Astrocyte (in vitro differentiated cells and primary cell): ENCODE results near the gene ZSCAN25. TPM values are rescaled to one million over a fixed set of nuclear protein-coding genes. Genes with fewer than 3 reads are reported as not detected.

ENCODE experiments used
- DNase-seq: peaks from one replicate; pipeline ENCODE4 v3.0.0-alpha.2; 2010; ENCODE audit warnings: low read depth
- FAIRE-seq: peaks from 2 replicates; lab custom pipeline; 2011; peaks lifted over from hg19 to GRCh38; lab: Jason Lieb, UNC
- H2AFZ ChIP-seq: 2 replicates; pipeline ENCODE4 v1.6.0; 2012; ENCODE audit warnings: low read depth, low read length, inconsistent platforms
- H3K27ac ChIP-seq: 2 replicates; pipeline ENCODE4 v1.5.1; 2011; ENCODE audit warnings: low read depth, low read length, inconsistent platforms
- H3K27me3 ChIP-seq: 2 replicates; pipeline ENCODE4 v1.6.0; 2011; ENCODE audit warnings: low read length, inconsistent platforms; ENCODE audit not compliant: insufficient read depth
- H3K36me3 ChIP-seq: 2 replicates; pipeline ENCODE4 v1.5.1; 2011; ENCODE audit warnings: low read length, inconsistent platforms; ENCODE audit not compliant: insufficient read depth
- H3K4me1 ChIP-seq: 2 replicates; pipeline ENCODE4 v1.5.1; 2011; ENCODE audit warnings: low read length, inconsistent platforms; ENCODE audit not compliant: insufficient read depth
- H3K4me2 ChIP-seq: 2 replicates; pipeline ENCODE4 v1.6.0; 2012; ENCODE audit warnings: low read length, inconsistent platforms
- H3K4me3 ChIP-seq: 2 replicates; pipeline ENCODE4 v1.5.1; 2011; ENCODE audit warnings: low read depth, mild to moderate bottlenecking, low read length, inconsistent platforms; ENCODE audit not compliant: insufficient read depth
- H3K79me2 ChIP-seq: 2 replicates; pipeline ENCODE4 v1.6.0; 2012; ENCODE audit warnings: mild to moderate bottlenecking, low read length, inconsistent platforms; ENCODE audit not compliant: insufficient read depth
- H3K9ac ChIP-seq: 2 replicates; pipeline ENCODE4 v1.6.0; 2012; ENCODE audit warnings: mild to moderate bottlenecking, low read length, inconsistent platforms
- H3K9me3 ChIP-seq: 2 replicates; pipeline ENCODE4 v1.5.1; 2012; ENCODE audit warnings: low read depth, mild to moderate bottlenecking, low read length, inconsistent platforms; ENCODE audit not compliant: insufficient read depth
- H4K20me1 ChIP-seq: 2 replicates; pipeline ENCODE4 v1.6.0; 2012; ENCODE audit warnings: low read length, inconsistent platforms; ENCODE audit not compliant: insufficient read depth
- H3K27ac Mint-ChIP-seq: one replicate; pipeline ENCODE4 v1.8.0; 2021; ENCODE audit warnings: mild to moderate bottlenecking, mixed read lengths; ENCODE audit not compliant: unreplicated experiment
- H3K27me3 Mint-ChIP-seq: one replicate; pipeline ENCODE4 v1.8.0; 2021; ENCODE audit warnings: low read depth, mixed read lengths; ENCODE audit not compliant: unreplicated experiment
- H3K36me3 Mint-ChIP-seq: one replicate; pipeline ENCODE4 v1.8.0; 2021; ENCODE audit warnings: low read depth, mixed read lengths; ENCODE audit not compliant: unreplicated experiment
- H3K4me1 Mint-ChIP-seq: one replicate; pipeline ENCODE4 v1.8.0; 2021; ENCODE audit warnings: low read depth, mixed read lengths; ENCODE audit not compliant: unreplicated experiment
- H3K4me3 Mint-ChIP-seq: one replicate; pipeline ENCODE4 v1.8.0; 2021; ENCODE audit warnings: mild to moderate bottlenecking, moderate library complexity, mixed read lengths; ENCODE audit not compliant: unreplicated experiment
- H3K9me3 Mint-ChIP-seq: one replicate; pipeline ENCODE4 v1.8.0; 2021; ENCODE audit warnings: mild to moderate bottlenecking, mixed read lengths; ENCODE audit not compliant: unreplicated experiment
- EZH2 ChIP-seq: IDR thresholded peaks from 2 replicates; pipeline ENCODE4 v1.6.1; 2012; ENCODE audit warnings: mild to moderate bottlenecking, low read length, inconsistent platforms; ENCODE audit not compliant: insufficient read depth
- total RNA-seq: library from RNA; stranded (reverse); gene quantifications from 2 replicates; pipeline ENCODE4 v1.2.1, GENCODE V29; 2021
- TF ChIP-seq, protein P1 (sequence below): IDR thresholded peaks from 2 replicates; pipeline ENCODE4 v1.5.1; 2011; ENCODE audit warnings: low read depth, mild to moderate bottlenecking, inconsistent platforms, low read length, moderate library complexity; ENCODE audit not compliant: insufficient read depth

The ZSCAN25 gene
- total RNA-seq, 1 donor from 2014 or later, result 14.6 TPM

DNA sequence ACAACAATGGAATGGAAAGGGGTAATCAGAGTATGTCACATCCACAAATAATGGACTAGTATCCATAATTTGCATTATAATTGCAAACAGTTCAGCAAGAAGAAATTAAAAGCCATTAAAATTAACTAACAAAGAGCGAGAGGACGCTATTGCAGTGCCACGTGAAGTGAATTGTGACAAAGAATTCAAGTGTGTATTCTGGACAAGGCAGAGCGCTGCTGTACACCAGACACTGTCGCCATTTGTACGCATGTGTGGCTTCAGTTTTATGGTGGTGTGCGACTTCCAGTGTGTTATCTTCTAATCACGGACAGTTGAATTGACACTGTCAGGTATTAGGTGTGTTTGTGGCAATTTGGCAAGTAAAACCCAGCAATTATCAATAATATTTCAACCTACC lies 51.8 kb downstream of the ZSCAN25 start:
- H3K4me3 ChIP-seq, result no peak overlapping the region
- peaks cover 7% of the 10 kb centered on the region for H3K27me3 Mint-ChIP-seq
- no peaks in the 10 kb centered on the region for H3K4me1 ChIP-seq
- FAIRE-seq (no peak), DNase-seq (no peak)
- H3K36me3 Mint-ChIP-seq, result peaks cover 10% of the 10 kb centered on the region
- no peaks in the 10 kb centered on the region for H3K27me3 ChIP-seq
- H3K4me1 Mint-ChIP-seq, result no peaks in the 10 kb centered on the region
- H3K9me3 ChIP-seq, result no peaks in the 10 kb centered on the region
- peaks cover 3% of the 10 kb centered on the region for H3K9me3 Mint-ChIP-seq
- no peaks in the 10 kb centered on the region for H4K20me1 ChIP-seq
- no peak overlapping the region for H3K4me2 ChIP-seq
- TF ChIP-seq, protein P1, sequence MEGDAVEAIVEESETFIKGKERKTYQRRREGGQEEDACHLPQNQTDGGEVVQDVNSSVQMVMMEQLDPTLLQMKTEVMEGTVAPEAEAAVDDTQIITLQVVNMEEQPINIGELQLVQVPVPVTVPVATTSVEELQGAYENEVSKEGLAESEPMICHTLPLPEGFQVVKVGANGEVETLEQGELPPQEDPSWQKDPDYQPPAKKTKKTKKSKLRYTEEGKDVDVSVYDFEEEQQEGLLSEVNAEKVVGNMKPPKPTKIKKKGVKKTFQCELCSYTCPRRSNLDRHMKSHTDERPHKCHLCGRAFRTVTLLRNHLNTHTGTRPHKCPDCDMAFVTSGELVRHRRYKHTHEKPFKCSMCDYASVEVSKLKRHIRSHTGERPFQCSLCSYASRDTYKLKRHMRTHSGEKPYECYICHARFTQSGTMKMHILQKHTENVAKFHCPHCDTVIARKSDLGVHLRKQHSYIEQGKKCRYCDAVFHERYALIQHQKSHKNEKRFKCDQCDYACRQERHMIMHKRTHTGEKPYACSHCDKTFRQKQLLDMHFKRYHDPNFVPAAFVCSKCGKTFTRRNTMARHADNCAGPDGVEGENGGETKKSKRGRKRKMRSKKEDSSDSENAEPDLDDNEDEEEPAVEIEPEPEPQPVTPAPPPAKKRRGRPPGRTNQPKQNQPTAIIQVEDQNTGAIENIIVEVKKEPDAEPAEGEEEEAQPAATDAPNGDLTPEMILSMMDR, result no peak
- TF ChIP-seq EZH2, result no peak
- H3K27ac Mint-ChIP-seq, result no peak overlapping the region
- H3K9ac ChIP-seq, result no peak overlapping the region
- no peaks in the 10 kb centered on the region for H3K36me3 ChIP-seq
- no peaks in the 10 kb centered on the region for H3K79me2 ChIP-seq
- H3K4me3 Mint-ChIP-seq, result no peak overlapping the region
- H3K27ac ChIP-seq, result no peak overlapping the region
- no peak overlapping the region for H2AFZ ChIP-seq

DNA sequence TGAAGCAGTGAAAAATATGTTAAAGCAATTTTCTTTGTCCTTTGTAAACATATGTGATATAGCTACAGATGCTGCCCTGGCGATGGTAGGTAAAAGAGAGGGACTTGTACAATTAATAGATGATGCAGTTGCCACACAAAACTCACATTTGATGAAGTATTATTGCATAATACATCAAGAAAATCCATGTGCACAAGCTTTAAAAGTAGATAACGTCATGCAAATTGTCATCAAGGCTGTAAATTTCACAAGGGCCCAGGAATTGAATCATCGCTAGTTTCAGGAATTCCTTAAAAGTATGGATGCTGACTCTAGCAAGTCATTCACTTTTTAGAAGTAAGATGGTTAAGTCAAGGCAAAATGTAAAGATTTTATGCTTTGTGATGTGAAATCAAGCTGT lies 53.0 kb downstream of the ZSCAN25 start:
- no peak for TF ChIP-seq EZH2
- TF ChIP-seq, protein P1, result no peak
- Histone ChIP-seq H3K4me2 (no peak overlapping the region), H4K20me1 (no peaks in the 10 kb centered on the region), H3K4me1 (no peaks in the 10 kb centered on the region), H3K36me3 (no peaks in the 10 kb centered on the region), H3K9me3 (no peaks in the 10 kb centered on the region), H2AFZ (no peak overlapping the region), H3K9ac (no peak overlapping the region), H3K27ac (no peak overlapping the region), H3K79me2 (no peaks in the 10 kb centered on the region), H3K4me3 (no peak overlapping the region), H3K27me3 (no peaks in the 10 kb centered on the region)
- no peak for DNase-seq
- peaks cover 5% of the 10 kb centered on the region for H3K36me3 Mint-ChIP-seq
- H3K4me3 Mint-ChIP-seq, result no peak overlapping the region
- H3K4me1 Mint-ChIP-seq, result no peaks in the 10 kb centered on the region
- no peak for FAIRE-seq
- H3K9me3 Mint-ChIP-seq, result no peaks in the 10 kb centered on the region
- H3K27ac Mint-ChIP-seq, result no peak overlapping the region
- H3K27me3 Mint-ChIP-seq, result peaks cover 7% of the 10 kb centered on the region

DNA sequence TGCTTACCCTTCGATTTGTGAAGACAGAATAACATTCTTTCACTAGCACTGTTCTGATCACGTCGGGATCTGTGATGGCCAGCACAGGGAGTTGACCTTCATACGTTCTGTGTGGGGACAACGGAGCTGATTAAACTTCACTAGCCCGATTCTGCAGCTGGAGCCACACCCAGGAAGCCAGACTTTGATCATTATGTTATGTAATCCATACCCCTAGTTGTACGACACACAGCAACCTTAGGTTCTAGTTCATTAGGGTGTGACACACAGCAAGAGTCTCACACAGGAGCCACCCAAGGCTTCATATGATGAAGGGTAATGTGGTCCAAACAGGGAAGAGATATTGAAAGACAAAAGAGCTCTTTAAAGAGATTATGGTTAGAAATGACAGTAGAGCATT lies 55.8 kb downstream of the ZSCAN25 start:
- Histone ChIP-seq H3K9me3 (no peaks in the 10 kb centered on the region), H3K27me3 (no peaks in the 10 kb centered on the region), H3K4me3 (no peak overlapping the region), H3K79me2 (no peaks in the 10 kb centered on the region), H3K4me2 (no peak overlapping the region), H3K9ac (no peak overlapping the region), H3K4me1 (no peaks in the 10 kb centered on the region), H3K36me3 (no peaks in the 10 kb centered on the region), H3K27ac (no peak overlapping the region), H2AFZ (no peak overlapping the region), H4K20me1 (no peaks in the 10 kb centered on the region)
- no peak overlapping the region for H3K27ac Mint-ChIP-seq
- DNase-seq, result no peak
- no peak for FAIRE-seq
- no peak overlapping the region for H3K4me3 Mint-ChIP-seq
- H3K27me3 Mint-ChIP-seq, result peaks cover 7% of the 10 kb centered on the region
- H3K9me3 Mint-ChIP-seq, result no peaks in the 10 kb centered on the region
- TF ChIP-seq, protein P1, result no peak
- no peak for TF ChIP-seq EZH2
- H3K4me1 Mint-ChIP-seq, result peaks cover 6% of the 10 kb centered on the region
- peaks cover 5% of the 10 kb centered on the region for H3K36me3 Mint-ChIP-seq
